ENCODE results near the gene SHB.

DNA sequence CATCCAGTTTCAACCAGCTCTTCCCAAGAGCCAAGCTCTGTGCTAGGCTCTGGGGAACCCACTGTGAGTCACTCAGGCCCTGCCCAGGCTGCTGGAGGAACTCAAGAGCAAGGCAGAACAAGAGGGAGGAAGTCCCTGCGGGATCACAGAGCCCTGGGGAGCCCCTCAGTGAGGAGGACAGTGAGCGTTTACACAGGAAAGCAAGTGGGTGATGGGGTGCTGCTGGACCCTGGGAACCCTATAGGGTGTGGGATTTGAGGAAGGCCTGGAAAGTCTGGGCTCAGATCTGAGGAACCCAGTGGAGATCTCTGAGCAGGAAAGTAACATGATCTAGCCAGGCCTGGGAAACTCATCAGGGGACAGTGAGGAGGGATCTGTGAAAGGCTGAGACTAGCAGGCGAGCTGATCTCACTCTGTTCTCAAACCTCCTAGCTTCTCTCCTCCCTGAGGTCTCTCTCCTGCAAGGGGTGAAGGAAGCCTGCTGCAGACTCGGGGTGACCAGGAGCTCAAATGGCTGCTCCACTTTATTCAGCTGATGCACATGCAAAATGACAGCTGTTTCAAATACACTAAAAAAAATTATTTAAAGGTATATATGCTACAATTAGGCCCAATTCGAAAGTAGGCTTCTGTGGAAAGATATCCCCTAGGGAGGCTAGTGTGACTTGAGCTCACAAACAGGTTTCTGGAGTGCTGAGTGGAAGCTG lies 70.0 kb downstream of the SHB start:
- TF ChIP-seq, protein P1, sequence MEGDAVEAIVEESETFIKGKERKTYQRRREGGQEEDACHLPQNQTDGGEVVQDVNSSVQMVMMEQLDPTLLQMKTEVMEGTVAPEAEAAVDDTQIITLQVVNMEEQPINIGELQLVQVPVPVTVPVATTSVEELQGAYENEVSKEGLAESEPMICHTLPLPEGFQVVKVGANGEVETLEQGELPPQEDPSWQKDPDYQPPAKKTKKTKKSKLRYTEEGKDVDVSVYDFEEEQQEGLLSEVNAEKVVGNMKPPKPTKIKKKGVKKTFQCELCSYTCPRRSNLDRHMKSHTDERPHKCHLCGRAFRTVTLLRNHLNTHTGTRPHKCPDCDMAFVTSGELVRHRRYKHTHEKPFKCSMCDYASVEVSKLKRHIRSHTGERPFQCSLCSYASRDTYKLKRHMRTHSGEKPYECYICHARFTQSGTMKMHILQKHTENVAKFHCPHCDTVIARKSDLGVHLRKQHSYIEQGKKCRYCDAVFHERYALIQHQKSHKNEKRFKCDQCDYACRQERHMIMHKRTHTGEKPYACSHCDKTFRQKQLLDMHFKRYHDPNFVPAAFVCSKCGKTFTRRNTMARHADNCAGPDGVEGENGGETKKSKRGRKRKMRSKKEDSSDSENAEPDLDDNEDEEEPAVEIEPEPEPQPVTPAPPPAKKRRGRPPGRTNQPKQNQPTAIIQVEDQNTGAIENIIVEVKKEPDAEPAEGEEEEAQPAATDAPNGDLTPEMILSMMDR (conservative IDR thresholded peaks at IDR 0.05; ENCODE audit: low read length), result no peak
- TF ChIP-seq EZH2phosphoT487 (IDR thresholded peaks at IDR 0.05; ENCODE audit: borderline replicate concordance, low read depth, low read length), result no peak
